H9 (cell line): ENCODE data around the gene RABGAP1. TPM values are rescaled to one million over a fixed set of nuclear protein-coding genes. Genes with fewer than 3 reads are reported as not detected.

ENCODE experiments used
- DNase-seq: peaks from one replicate; pipeline ENCODE4 v3.0.0-alpha.2; 2017
- H2AFZ ChIP-seq: one replicate; pipeline ENCODE4 v1.6.1; 2013; ENCODE audit warnings: mild to moderate bottlenecking, low read length, control low read depth, moderate library complexity
- H2AK5ac ChIP-seq: 2 replicates; pipeline ENCODE4 v1.6.1; 2013; ENCODE audit warnings: low read length, control low read depth, mixed read lengths; ENCODE audit not compliant: insufficient read length
- H2BK120ac ChIP-seq: one replicate; pipeline ENCODE4 v1.6.1; 2013; ENCODE audit warnings: low read depth, mild to moderate bottlenecking, low read length, control low read depth, inconsistent platforms; ENCODE audit not compliant: poor library complexity, severe bottlenecking
- H2BK12ac ChIP-seq: 2 replicates; pipeline ENCODE4 v1.6.1; 2013; ENCODE audit warnings: low read length, control low read depth, mixed read lengths, low read depth; ENCODE audit not compliant: insufficient read length
- H2BK15ac ChIP-seq: 2 replicates; pipeline ENCODE4 v1.6.1; 2013; ENCODE audit warnings: low read depth, low read length, control low read depth
- H2BK20ac ChIP-seq: one replicate; pipeline ENCODE4 v1.6.1; 2013; ENCODE audit warnings: low read depth, mild to moderate bottlenecking, low read length, control low read depth, inconsistent platforms; ENCODE audit not compliant: poor library complexity, severe bottlenecking
- H2BK5ac ChIP-seq: 2 replicates; pipeline ENCODE4 v1.6.1; 2013; ENCODE audit warnings: low read length, control low read depth, mixed read lengths; ENCODE audit not compliant: insufficient read length
- H3K14ac ChIP-seq: 2 replicates; pipeline ENCODE4 v1.6.1; 2013; ENCODE audit warnings: low read length, control low read depth; ENCODE audit not compliant: insufficient read depth
- H3K18ac ChIP-seq: 2 replicates; pipeline ENCODE4 v1.6.1; 2013; ENCODE audit warnings: low read depth, mild to moderate bottlenecking, mixed read lengths, low read length, control low read depth; ENCODE audit not compliant: insufficient read length
- H3K23ac ChIP-seq: 2 replicates; pipeline ENCODE4 v1.6.1; 2013; ENCODE audit warnings: low read length, control low read depth, mixed read lengths, low read depth; ENCODE audit not compliant: insufficient read length
- H3K23me2 ChIP-seq: 2 replicates; pipeline ENCODE4 v1.6.1; 2013; ENCODE audit warnings: low read depth, mild to moderate bottlenecking, mixed read lengths, low read length, control low read depth; ENCODE audit not compliant: insufficient read length, poor library complexity, severe bottlenecking
- H3K27ac ChIP-seq: 2 replicates; pipeline ENCODE4 v1.5.1; 2013; ENCODE audit warnings: low read length, control low read depth, mixed read lengths, low read depth; ENCODE audit not compliant: insufficient read length
- H3K27me3 ChIP-seq: 2 replicates; pipeline ENCODE4 v1.6.1; 2013; ENCODE audit warnings: low read length, control low read depth, inconsistent platforms; ENCODE audit not compliant: insufficient read depth
- H3K4ac ChIP-seq: 2 replicates; pipeline ENCODE4 v1.6.1; 2013; ENCODE audit warnings: low read depth, mild to moderate bottlenecking, control low read depth, inconsistent platforms, low read length, moderate library complexity
- H3K4me1 ChIP-seq: 2 replicates; pipeline ENCODE4 v1.6.1; 2013; ENCODE audit warnings: low read length, control low read depth, inconsistent platforms; ENCODE audit not compliant: insufficient read depth
- H3K4me2 ChIP-seq: 2 replicates; pipeline ENCODE4 v1.6.1; 2013; ENCODE audit warnings: low read length, control low read depth, mixed read lengths; ENCODE audit not compliant: insufficient read length, insufficient read depth
- H3K56ac ChIP-seq: 2 replicates; pipeline ENCODE4 v1.6.1; 2013; ENCODE audit warnings: low read depth, mild to moderate bottlenecking, mixed read lengths, low read length, control low read depth; ENCODE audit not compliant: insufficient read length
- H3K79me1 ChIP-seq: 2 replicates; pipeline ENCODE4 v1.6.1; 2013; ENCODE audit warnings: low read depth, mild to moderate bottlenecking, moderate library complexity, low read length, control low read depth, inconsistent platforms; ENCODE audit not compliant: insufficient read depth, poor library complexity, severe bottlenecking
- H3K79me2 ChIP-seq: 2 replicates; pipeline ENCODE4 v1.6.1; 2013; ENCODE audit warnings: low read length, control low read depth, inconsistent platforms; ENCODE audit not compliant: insufficient read depth
- H3K9ac ChIP-seq: 2 replicates; pipeline ENCODE4 v1.6.1; 2013; ENCODE audit warnings: low read length, control low read depth, mixed read lengths; ENCODE audit not compliant: insufficient read length; ENCODE audit errors: extremely low read depth
- H3K9me3 ChIP-seq: one replicate; pipeline ENCODE4 v1.6.1; 2013; ENCODE audit warnings: low read depth, low read length, inconsistent platforms; ENCODE audit not compliant: control insufficient read depth
- H3T11ph ChIP-seq: one replicate; pipeline ENCODE4 v1.6.1; 2013; ENCODE audit warnings: mild to moderate bottlenecking, low read length, control low read depth, inconsistent platforms
- H4K20me1 ChIP-seq: one replicate; pipeline ENCODE4 v1.6.1; 2013; ENCODE audit not compliant: control insufficient read depth, insufficient read length, insufficient read depth
- H4K5ac ChIP-seq: 2 replicates; pipeline ENCODE4 v1.6.1; 2013; ENCODE audit warnings: low read depth, mild to moderate bottlenecking, mixed read lengths, low read length, control low read depth; ENCODE audit not compliant: insufficient read length
- H4K8ac ChIP-seq: replicated peaks from 2 replicates; pipeline ENCODE4 v1.6.1; 2013; ENCODE audit warnings: low read length, control low read depth, mixed read lengths, low read depth; ENCODE audit not compliant: insufficient read length
- H4K91ac ChIP-seq: 2 replicates; pipeline ENCODE4 v1.6.1; 2013; ENCODE audit warnings: low read depth, mild to moderate bottlenecking, moderate library complexity, mixed read lengths, low read length, control low read depth; ENCODE audit not compliant: insufficient read length
- H3K27ac Mint-ChIP-seq, 3 experiments: 2 replicates in 2 of 3; 3 replicates in 1 of 3; pipeline ENCODE4 v1.8.0; 2020 to 2021; ENCODE audit warnings: mixed read lengths in 3 of 3, mild to moderate bottlenecking in 1 of 3, moderate library complexity in 1 of 3
- H3K27me3 Mint-ChIP-seq: 2 replicates; pipeline ENCODE4 v1.8.0; 2021; ENCODE audit warnings: low read depth, mild to moderate bottlenecking, moderate library complexity, mixed read lengths
- H3K36me3 Mint-ChIP-seq, 3 experiments: 2 replicates in 2 of 3; 3 replicates in 1 of 3; pipeline ENCODE4 v1.8.0; 2020 to 2021; ENCODE audit warnings: low read depth in 3 of 3, mixed read lengths in 3 of 3; ENCODE audit not compliant: insufficient read depth in 1 of 3
- H3K4me1 Mint-ChIP-seq, 2 experiments: 2 replicates each; pipeline ENCODE4 v1.8.0; 2020; ENCODE audit warnings: mixed read lengths in 2 of 2
- H3K4me3 Mint-ChIP-seq, 2 experiments: 2 replicates in 1 of 2; 3 replicates in 1 of 2; pipeline ENCODE4 v1.8.0; 2020 to 2021; ENCODE audit warnings: mild to moderate bottlenecking in 2 of 2, mixed read lengths in 2 of 2, moderate library complexity in 1 of 2
- H3K9me3 Mint-ChIP-seq, 2 experiments: 2 replicates in 1 of 2; 3 replicates in 1 of 2; pipeline ENCODE4 v1.8.0; 2020; ENCODE audit warnings: mild to moderate bottlenecking in 2 of 2, mixed read lengths in 2 of 2, moderate library complexity in 1 of 2
- CTCF ChIP-seq: fragments of 200-600 bp; sonication (generic); conservative IDR thresholded peaks from 3 replicates; pipeline ENCODE4 v1.8.0; 2021; ENCODE audit warnings: antibody characterized with exemption, mild to moderate bottlenecking
- WGBS: extraction: QIAGEN DNeasy Blood & Tissue Kit; methylation state at CpG from one replicate; pipeline ENCODE4 v1.1.7; 2013; ENCODE audit warnings: missing lambda C conversion rate, low lambda C conversion rate, mixed read lengths; ENCODE audit not compliant: insufficient read length; ENCODE audit errors: extremely low coverage; 5-methylcytosine and 5-hydroxymethylcytosine counted together
- total RNA-seq: library from RNA; stranded (reverse); gene quantifications from 2 replicates; pipeline ENCODE4 v1.2.1, GENCODE V29; 2021

The RABGAP1 gene
- total RNA-seq, 1 experiment from 2014 or later: 31.6 TPM

- Histone ChIP-seq H3K79me2 (no peaks in the 10 kb centered on the region), H3K27me3 (no peaks in the 10 kb centered on the region), H3K4ac (no peak overlapping the region), H3K4me1 (no peaks in the 10 kb centered on the region), H2AK5ac (no peak overlapping the region), H2BK120ac (no peak overlapping the region), H3K9me3 (no peaks in the 10 kb centered on the region), H3T11ph (no peak overlapping the region), H3K4me2 (no peak overlapping the region), H4K5ac (no peak overlapping the region), H4K91ac (no peak overlapping the region), H2BK5ac (no peak overlapping the region), H2BK12ac (no peak overlapping the region), H3K79me1 (no peaks in the 10 kb centered on the region), H3K27ac (no peak overlapping the region), H2BK15ac (no peak overlapping the region), H3K23me2 (no peaks in the 10 kb centered on the region), H4K20me1 (peaks cover 2% of the 10 kb centered on the region), H2BK20ac (no peak overlapping the region), H3K9ac (no peak overlapping the region), H3K56ac (no peak overlapping the region), H3K23ac (no peak overlapping the region), H3K14ac (no peak overlapping the region; the same call in 1 of the 2 replicates), H4K8ac (no peak overlapping the region), H3K18ac (no peak overlapping the region), H2AFZ (no peak overlapping the region)
- Mint-ChIP-seq H3K36me3 (peaks cover 24 to 77% (median 50%) of the 10 kb centered on the region in 3 experiments; a peak in 6 of 7 replicates), H3K9me3 (no peaks in the 10 kb centered on the region), H3K4me1 (peaks cover 8 to 16% of the 10 kb centered on the region in 2 experiments), H3K27ac (no peak overlapping the region; a peak in 1 of 7 replicates), H3K4me3 (no peak overlapping the region), H3K27me3 (no peaks in the 10 kb centered on the region)
- no peak for DNase-seq
- no peak for TF ChIP-seq CTCF
- WGBS: no CpG with 5 or more reads among the region's 7 CpGs
Measured at GRCh38 chr9:123104807-123105206, 164.0 kb downstream of the RABGAP1 start.
